Liver (tissue), 9 donors: ENCODE data around the gene ST14. TPM values are rescaled to one million over a fixed set of nuclear protein-coding genes. Genes with fewer than 3 reads are reported as not detected.

Experiments used
- DNase-seq: peaks from one replicate; pipeline ENCODE4 v3.0.0-alpha.2; 2017; ENCODE audit warnings: low spot score
- H3K27ac ChIP-seq, 2 donors: one replicate each; pipeline ENCODE4 v1.7.0; 2013; ENCODE audit warnings: inconsistent platforms in 2 of 2, low read length in 2 of 2, control low read depth in 1 of 2, low read depth in 1 of 2, mild to moderate bottlenecking in 1 of 2
- H3K27me3 ChIP-seq, 4 donors: one replicate each; pipeline versions ENCODE4 v1.6.1 to v1.7.0; 2013; ENCODE audit warnings: low read length in 3 of 4, inconsistent platforms in 1 of 4, mild to moderate bottlenecking in 1 of 4, moderate library complexity in 1 of 4; ENCODE audit not compliant: control insufficient read depth in 4 of 4, insufficient read depth in 4 of 4
- H3K36me3 ChIP-seq, 4 donors: one replicate each; pipeline versions ENCODE4 v1.6.1 to v1.7.0; 2013; ENCODE audit warnings: low read length in 3 of 4, mild to moderate bottlenecking in 3 of 4, low read depth in 1 of 4, moderate library complexity in 1 of 4; ENCODE audit not compliant: control insufficient read depth in 4 of 4, insufficient read depth in 3 of 4
- H3K4me1 ChIP-seq, 4 donors: one replicate each; pipeline versions ENCODE4 v1.6.1 to v1.7.0; 2013; ENCODE audit warnings: low read length in 3 of 4, mild to moderate bottlenecking in 3 of 4, moderate library complexity in 1 of 4; ENCODE audit not compliant: control insufficient read depth in 4 of 4, insufficient read depth in 4 of 4
- H3K4me3 ChIP-seq, 3 donors: one replicate each; pipeline versions ENCODE4 v1.6.1 to v1.7.0; 2013; ENCODE audit warnings: low read length in 3 of 3, control low read depth in 1 of 3, low read depth in 1 of 3, mild to moderate bottlenecking in 1 of 3
- H3K9ac ChIP-seq, 2 donors: one replicate each; pipeline ENCODE4 v1.7.0; 2013; ENCODE audit warnings: low read length in 2 of 2, mild to moderate bottlenecking in 2 of 2, moderate library complexity in 2 of 2, control low read depth in 1 of 2, low read depth in 1 of 2
- H3K9me3 ChIP-seq, 4 donors: one replicate each; pipeline versions ENCODE4 v1.6.1 to v1.7.0; 2013; ENCODE audit warnings: low read length in 3 of 4; ENCODE audit not compliant: control insufficient read depth in 4 of 4
- EGR1 ChIP-seq, 2 donors: IDR thresholded peaks; 2 replicates each; pipeline ENCODE4 v1.6.1; 2016 to 2018; ENCODE audit warnings: antibody characterized with exemption in 2 of 2, low read depth in 2 of 2
- FOXA1 ChIP-seq: IDR thresholded peaks from 2 replicates; pipeline ENCODE4 v1.6.1; 2016; ENCODE audit warnings: antibody characterized with exemption
- FOXA2 ChIP-seq: IDR thresholded peaks from 2 replicates; pipeline ENCODE4 v1.6.1; 2016; ENCODE audit warnings: antibody characterized with exemption
- GABPA ChIP-seq, 2 donors: IDR thresholded peaks in 1 of 2; conservative IDR thresholded peaks in 1 of 2; 2 replicates each; pipeline ENCODE4 v1.6.1; 2016; ENCODE audit warnings: antibody characterized with exemption in 2 of 2, mild to moderate bottlenecking in 1 of 2, moderate library complexity in 1 of 2
- HNF4A ChIP-seq, 2 donors: conservative IDR thresholded peaks; 2 replicates each; pipeline ENCODE4 v1.6.1; 2016; ENCODE audit warnings: antibody characterized with exemption in 2 of 2, mild to moderate bottlenecking in 2 of 2
- HNF4G ChIP-seq: IDR thresholded peaks from 2 replicates; pipeline ENCODE4 v1.6.1; 2016; ENCODE audit warnings: antibody characterized with exemption
- JUND ChIP-seq, 2 donors: IDR thresholded peaks; 2 replicates each; pipeline ENCODE4 v1.6.1; 2016; ENCODE audit warnings: antibody characterized with exemption in 2 of 2
- NR2F2 ChIP-seq: IDR thresholded peaks from 2 replicates; pipeline ENCODE4 v1.6.1; 2016; ENCODE audit warnings: antibody characterized with exemption
- RAD21 ChIP-seq, 2 donors: IDR thresholded peaks; 2 replicates each; pipeline ENCODE4 v1.6.1; 2016; ENCODE audit warnings: antibody characterized with exemption in 2 of 2, mild to moderate bottlenecking in 2 of 2
- RXRA ChIP-seq, 2 donors: IDR thresholded peaks; 2 replicates each; pipeline ENCODE4 v1.6.1; 2017 to 2018; ENCODE audit warnings: antibody characterized with exemption in 2 of 2, mild to moderate bottlenecking in 1 of 2
- SP1 ChIP-seq: IDR thresholded peaks from 2 replicates; pipeline ENCODE4 v1.6.1; 2018; ENCODE audit warnings: antibody characterized with exemption, mild to moderate bottlenecking
- TAF1 ChIP-seq: conservative IDR thresholded peaks from 2 replicates; pipeline ENCODE4 v1.6.1; 2016; ENCODE audit warnings: antibody characterized with exemption, mild to moderate bottlenecking
- YY1 ChIP-seq: IDR thresholded peaks from 2 replicates; pipeline ENCODE4 v1.6.1; 2016; ENCODE audit warnings: antibody characterized with exemption, mild to moderate bottlenecking
- WGBS: extraction: QIAGEN DNeasy Blood & Tissue Kit; methylation state at CpG from one replicate; pipeline ENCODE4 v1.1.7; 2013; 5-methylcytosine and 5-hydroxymethylcytosine counted together
- polyA plus RNA-seq, 2 donors: library from polyadenylated mRNA; stranded (reverse) in 1 of 2; unstranded in 1 of 2; fragments of 200-250 nt in 1 of 2; fragments of >200 nt in 1 of 2; fragmentation: Nextera tagmentation in 1 of 2; extraction: Ambion mirVana in 1 of 2; gene quantifications; one replicate each; pipeline versions ENCODE4 v1.2.1 to v1.2.3, GENCODE V29; 2013 to 2015
- total RNA-seq, 2 donors: library from RNA; depleted of rRNA; stranded (reverse); fragments of >200 nt; gene quantifications; one replicate each; pipeline ENCODE4 v1.2.3, GENCODE V29; 2014
- TF ChIP-seq, protein P1 (sequence below): IDR thresholded peaks from 2 replicates; pipeline ENCODE4 v1.6.1; 2016; ENCODE audit warnings: antibody characterized with exemption
- TF ChIP-seq, protein P2 (sequence below): IDR thresholded peaks from 2 replicates; pipeline ENCODE4 v1.6.1; 2016; ENCODE audit warnings: antibody characterized with exemption
- TF ChIP-seq, protein P3 (sequence below): fragments of 150-350 bp; IDR thresholded peaks from 2 replicates; pipeline ENCODE4 v1.5.1; 2017; ENCODE audit warnings: improper control_type of control experiment, low read depth, low read length; ENCODE audit not compliant: missing input control
- TF ChIP-seq, protein P4 (sequence below): IDR thresholded peaks from 2 replicates; pipeline ENCODE4 v1.6.1; 2016; ENCODE audit warnings: antibody characterized with exemption
- TF ChIP-seq, protein P5 (sequence below): IDR thresholded peaks from 2 replicates; pipeline ENCODE4 v1.6.1; 2016; ENCODE audit warnings: antibody characterized with exemption, mild to moderate bottlenecking
- donor health status: healthy.
- donor health status: healthy.
- donor health status: healthy.
- donor health status: healthy.
- donor health status: healthy.

ST14 gene
- total and polyA plus RNA-seq, 4 donors: 2.8 to 5.9 (median 4.5) TPM

DNA sequence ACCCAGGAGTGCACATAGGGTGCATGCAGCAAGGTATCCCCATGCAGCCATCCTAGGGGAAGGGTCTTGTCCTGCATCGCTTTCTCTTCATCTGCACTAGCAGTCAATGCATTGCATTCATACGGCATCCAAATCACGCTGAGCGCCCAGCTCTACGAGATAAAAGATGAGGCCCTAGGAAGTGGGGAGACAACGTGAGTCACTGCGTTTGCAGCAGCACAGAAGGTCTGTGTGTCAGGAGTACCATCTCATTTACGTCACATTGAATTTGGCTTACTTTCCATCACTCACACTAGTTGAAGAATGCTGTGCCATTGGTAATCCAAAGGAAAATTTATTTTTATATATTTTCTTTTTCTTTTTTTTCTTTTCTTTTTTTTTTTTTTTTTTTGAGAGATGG, 2.5 kb upstream of the ST14 start:
- TF ChIP-seq, protein P1, sequence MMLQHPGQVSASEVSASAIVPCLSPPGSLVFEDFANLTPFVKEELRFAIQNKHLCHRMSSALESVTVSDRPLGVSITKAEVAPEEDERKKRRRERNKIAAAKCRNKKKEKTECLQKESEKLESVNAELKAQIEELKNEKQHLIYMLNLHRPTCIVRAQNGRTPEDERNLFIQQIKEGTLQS: no peak
- TF ChIP-seq SP1 (no peak), TAF1 (no peak), NR2F2 (no peak), RXRA (IDR thresholded peaks at IDR 0.05) (no peak), FOXA2 (no peak), YY1 (no peak)
- TF ChIP-seq, protein P2, sequence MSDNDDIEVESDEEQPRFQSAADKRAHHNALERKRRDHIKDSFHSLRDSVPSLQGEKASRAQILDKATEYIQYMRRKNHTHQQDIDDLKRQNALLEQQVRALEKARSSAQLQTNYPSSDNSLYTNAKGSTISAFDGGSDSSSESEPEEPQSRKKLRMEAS: no peak
- TF ChIP-seq, protein P3, sequence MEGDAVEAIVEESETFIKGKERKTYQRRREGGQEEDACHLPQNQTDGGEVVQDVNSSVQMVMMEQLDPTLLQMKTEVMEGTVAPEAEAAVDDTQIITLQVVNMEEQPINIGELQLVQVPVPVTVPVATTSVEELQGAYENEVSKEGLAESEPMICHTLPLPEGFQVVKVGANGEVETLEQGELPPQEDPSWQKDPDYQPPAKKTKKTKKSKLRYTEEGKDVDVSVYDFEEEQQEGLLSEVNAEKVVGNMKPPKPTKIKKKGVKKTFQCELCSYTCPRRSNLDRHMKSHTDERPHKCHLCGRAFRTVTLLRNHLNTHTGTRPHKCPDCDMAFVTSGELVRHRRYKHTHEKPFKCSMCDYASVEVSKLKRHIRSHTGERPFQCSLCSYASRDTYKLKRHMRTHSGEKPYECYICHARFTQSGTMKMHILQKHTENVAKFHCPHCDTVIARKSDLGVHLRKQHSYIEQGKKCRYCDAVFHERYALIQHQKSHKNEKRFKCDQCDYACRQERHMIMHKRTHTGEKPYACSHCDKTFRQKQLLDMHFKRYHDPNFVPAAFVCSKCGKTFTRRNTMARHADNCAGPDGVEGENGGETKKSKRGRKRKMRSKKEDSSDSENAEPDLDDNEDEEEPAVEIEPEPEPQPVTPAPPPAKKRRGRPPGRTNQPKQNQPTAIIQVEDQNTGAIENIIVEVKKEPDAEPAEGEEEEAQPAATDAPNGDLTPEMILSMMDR: no peak
- TF ChIP-seq, protein P4, sequence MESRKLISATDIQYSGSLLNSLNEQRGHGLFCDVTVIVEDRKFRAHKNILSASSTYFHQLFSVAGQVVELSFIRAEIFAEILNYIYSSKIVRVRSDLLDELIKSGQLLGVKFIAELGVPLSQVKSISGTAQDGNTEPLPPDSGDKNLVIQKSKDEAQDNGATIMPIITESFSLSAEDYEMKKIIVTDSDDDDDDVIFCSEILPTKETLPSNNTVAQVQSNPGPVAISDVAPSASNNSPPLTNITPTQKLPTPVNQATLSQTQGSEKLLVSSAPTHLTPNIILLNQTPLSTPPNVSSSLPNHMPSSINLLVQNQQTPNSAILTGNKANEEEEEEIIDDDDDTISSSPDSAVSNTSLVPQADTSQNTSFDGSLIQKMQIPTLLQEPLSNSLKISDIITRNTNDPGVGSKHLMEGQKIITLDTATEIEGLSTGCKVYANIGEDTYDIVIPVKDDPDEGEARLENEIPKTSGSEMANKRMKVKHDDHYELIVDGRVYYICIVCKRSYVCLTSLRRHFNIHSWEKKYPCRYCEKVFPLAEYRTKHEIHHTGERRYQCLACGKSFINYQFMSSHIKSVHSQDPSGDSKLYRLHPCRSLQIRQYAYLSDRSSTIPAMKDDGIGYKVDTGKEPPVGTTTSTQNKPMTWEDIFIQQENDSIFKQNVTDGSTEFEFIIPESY: no peak
- peaks cover 4 to 12% (median 9%) of the 10 kb centered on the region in 4 donors for H3K4me1 ChIP-seq

DNA sequence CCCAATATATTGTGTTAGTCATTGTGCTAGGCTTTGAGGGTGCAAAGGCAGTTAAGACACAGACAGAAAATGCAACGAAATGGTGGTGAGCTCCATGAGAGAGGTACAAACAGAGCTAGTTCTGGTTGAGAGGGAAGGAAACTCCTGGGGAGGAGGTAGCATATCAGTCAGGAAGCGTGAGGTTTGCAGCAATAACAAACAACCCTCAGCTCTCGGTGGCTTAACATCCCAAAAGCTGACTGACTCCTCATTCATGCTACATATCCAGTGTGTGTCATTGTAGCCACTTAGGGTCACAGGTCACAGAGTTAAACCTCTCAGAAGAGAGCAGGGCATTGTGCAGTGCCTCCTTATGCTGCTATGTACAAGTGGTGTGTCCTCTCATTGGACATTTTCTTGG, 1.7 kb upstream of the ST14 start:
- no peak for TF ChIP-seq TAF1
- TF ChIP-seq RAD21 (IDR thresholded peaks at IDR 0.05): no peak
- no peak for TF ChIP-seq HNF4G
- no peak for TF ChIP-seq RXRA (IDR thresholded peaks at IDR 0.05)
- TF ChIP-seq, protein P5, sequence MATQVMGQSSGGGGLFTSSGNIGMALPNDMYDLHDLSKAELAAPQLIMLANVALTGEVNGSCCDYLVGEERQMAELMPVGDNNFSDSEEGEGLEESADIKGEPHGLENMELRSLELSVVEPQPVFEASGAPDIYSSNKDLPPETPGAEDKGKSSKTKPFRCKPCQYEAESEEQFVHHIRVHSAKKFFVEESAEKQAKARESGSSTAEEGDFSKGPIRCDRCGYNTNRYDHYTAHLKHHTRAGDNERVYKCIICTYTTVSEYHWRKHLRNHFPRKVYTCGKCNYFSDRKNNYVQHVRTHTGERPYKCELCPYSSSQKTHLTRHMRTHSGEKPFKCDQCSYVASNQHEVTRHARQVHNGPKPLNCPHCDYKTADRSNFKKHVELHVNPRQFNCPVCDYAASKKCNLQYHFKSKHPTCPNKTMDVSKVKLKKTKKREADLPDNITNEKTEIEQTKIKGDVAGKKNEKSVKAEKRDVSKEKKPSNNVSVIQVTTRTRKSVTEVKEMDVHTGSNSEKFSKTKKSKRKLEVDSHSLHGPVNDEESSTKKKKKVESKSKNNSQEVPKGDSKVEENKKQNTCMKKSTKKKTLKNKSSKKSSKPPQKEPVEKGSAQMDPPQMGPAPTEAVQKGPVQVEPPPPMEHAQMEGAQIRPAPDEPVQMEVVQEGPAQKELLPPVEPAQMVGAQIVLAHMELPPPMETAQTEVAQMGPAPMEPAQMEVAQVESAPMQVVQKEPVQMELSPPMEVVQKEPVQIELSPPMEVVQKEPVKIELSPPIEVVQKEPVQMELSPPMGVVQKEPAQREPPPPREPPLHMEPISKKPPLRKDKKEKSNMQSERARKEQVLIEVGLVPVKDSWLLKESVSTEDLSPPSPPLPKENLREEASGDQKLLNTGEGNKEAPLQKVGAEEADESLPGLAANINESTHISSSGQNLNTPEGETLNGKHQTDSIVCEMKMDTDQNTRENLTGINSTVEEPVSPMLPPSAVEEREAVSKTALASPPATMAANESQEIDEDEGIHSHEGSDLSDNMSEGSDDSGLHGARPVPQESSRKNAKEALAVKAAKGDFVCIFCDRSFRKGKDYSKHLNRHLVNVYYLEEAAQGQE: no peak
- TF ChIP-seq, protein P3: no peak
- TF ChIP-seq HNF4A (conservative IDR thresholded peaks at IDR 0.05): no peak
- TF ChIP-seq, protein P4: no peak
- TF ChIP-seq, protein P1: no peak
- TF ChIP-seq NR2F2: no peak
- TF ChIP-seq JUND (IDR thresholded peaks at IDR 0.05): no peak
- no peak for TF ChIP-seq FOXA2
- TF ChIP-seq EGR1 (IDR thresholded peaks at IDR 0.05; ENCODE audit: low read depth in 2 of 2): no peak
- TF ChIP-seq, protein P2: no peak
- no peak for TF ChIP-seq SP1
- TF ChIP-seq FOXA1: no peak
- TF ChIP-seq YY1: no peak
- TF ChIP-seq GABPA (IDR thresholded peaks at IDR 0.05 in 1 of 2, conservative IDR thresholded peaks at IDR 0.05 in 1 of 2): no peak
- Histone ChIP-seq H3K4me1 (peaks cover 4 to 12% (median 9%) of the 10 kb centered on the region in 4 donors), H3K27me3 (no peaks in the 10 kb centered on the region), H3K36me3 (no peaks in the 10 kb centered on the region), H3K27ac (no peak overlapping the region), H3K9ac (no peak overlapping the region), H3K9me3 (no peaks in the 10 kb centered on the region), H3K4me3 (no peak overlapping the region)
- 85% methylated on average over 3 of the region's 3 CpGs for WGBS
- DNase-seq: no peak

More for the DNA sequence above, 2.5 kb upstream of the ST14 start:
- no peaks in the 10 kb centered on the region for H3K27me3 ChIP-seq
- H3K36me3 ChIP-seq: no peaks in the 10 kb centered on the region
- H3K4me3 ChIP-seq: no peak overlapping the region
- no peak for DNase-seq
- no peak overlapping the region for H3K27ac ChIP-seq
- no peaks in the 10 kb centered on the region for H3K9me3 ChIP-seq
- no peak overlapping the region for H3K9ac ChIP-seq
- WGBS: 93% methylated on average over 8 of the region's 8 CpGs
